CD8-positive, alpha-beta memory T cell (primary cell): Measurements from ENCODE around the gene MIER3. TPM values are rescaled to one million over a fixed set of nuclear protein-coding genes. Genes with fewer than 3 reads are reported as not detected.

ENCODE experiments used
- CTCF ChIA-PET: fragments of 350-600 bp; sonication (Branson Sonifier 250); formaldehyde crosslinking; loops from one replicate; lab custom pipeline; 2021; ENCODE audit warnings: antibody characterized with exemption; lab: Charles Lee
- POLR2A ChIA-PET: fragments of 350-600 bp; sonication (Branson Sonifier 250); formaldehyde crosslinking; loops from one replicate; lab custom pipeline; 2021; ENCODE audit warnings: antibody characterized with exemption; lab: Charles Lee
- DNase-seq, 5 donors: peaks; one replicate each; pipeline versions ENCODE4 v3.0.0 to v3.0.0-alpha.2; 2020 to 2022; ENCODE audit warnings: mixed read lengths in 1 of 5
- H3K27ac ChIP-seq: one replicate; pipeline ENCODE4 v1.7.0; 2013; ENCODE audit warnings: low read depth, mild to moderate bottlenecking, low read length, moderate library complexity
- H3K27me3 ChIP-seq: 2 replicates; pipeline ENCODE4 v1.7.0; 2013; ENCODE audit warnings: low read length, mild to moderate bottlenecking; ENCODE audit not compliant: insufficient read depth, poor library complexity, severe bottlenecking
- H3K36me3 ChIP-seq: 2 replicates; pipeline ENCODE4 v1.7.0; 2013; ENCODE audit warnings: mild to moderate bottlenecking, low read length, moderate library complexity; ENCODE audit not compliant: insufficient read depth
- H3K4me1 ChIP-seq: 2 replicates; pipeline ENCODE4 v1.7.0; 2013; ENCODE audit warnings: mild to moderate bottlenecking, low read length, moderate library complexity; ENCODE audit not compliant: insufficient read depth
- H3K4me3 ChIP-seq: 2 replicates; pipeline ENCODE4 v1.7.0; 2013; ENCODE audit warnings: mild to moderate bottlenecking, low read length
- H3K9me3 ChIP-seq: 2 replicates; pipeline ENCODE4 v1.7.0; 2013; ENCODE audit warnings: mild to moderate bottlenecking, low read length
- H3K27ac Mint-ChIP-seq, 8 donors: one replicate each; pipeline ENCODE4 v1.8.0; 2020 to 2021; ENCODE audit warnings: mixed read lengths in 8 of 8, mild to moderate bottlenecking in 6 of 8, inconsistent platforms in 3 of 8, moderate library complexity in 3 of 8
- H3K27me3 Mint-ChIP-seq, 2 donors: one replicate each; pipeline ENCODE4 v1.8.0; 2020 to 2021; ENCODE audit warnings: mixed read lengths in 2 of 2, mild to moderate bottlenecking in 1 of 2, moderate library complexity in 1 of 2
- H3K36me3 Mint-ChIP-seq, 3 donors: one replicate each; pipeline ENCODE4 v1.8.0; 2020 to 2021; ENCODE audit warnings: mixed read lengths in 3 of 3, inconsistent platforms in 1 of 3, mild to moderate bottlenecking in 1 of 3
- H3K4me1 Mint-ChIP-seq, 3 donors: one replicate each; pipeline ENCODE4 v1.8.0; 2020 to 2021; ENCODE audit warnings: mixed read lengths in 3 of 3, inconsistent platforms in 1 of 3, mild to moderate bottlenecking in 1 of 3
- H3K4me3 Mint-ChIP-seq, 7 donors: one replicate each; pipeline ENCODE4 v1.8.0; 2020 to 2021; ENCODE audit warnings: mixed read lengths in 7 of 7, mild to moderate bottlenecking in 6 of 7, moderate library complexity in 4 of 7, inconsistent platforms in 2 of 7
- H3K9me3 Mint-ChIP-seq, 5 donors: one replicate each; pipeline ENCODE4 v1.8.0; 2020 to 2022; ENCODE audit warnings: mixed read lengths in 5 of 5, mild to moderate bottlenecking in 3 of 5, moderate library complexity in 2 of 5, inconsistent platforms in 1 of 5
- polyA plus RNA-seq: library from polyadenylated mRNA; unstranded; fragments of 300-500 nt; fragmentation: Illumina TruSeq; gene quantifications from one replicate; pipeline ENCODE4 v1.2.3, GENCODE V29; 2021
- total RNA-seq, 2 experiments: library from RNA; stranded (reverse); gene quantifications; one replicate each; pipeline ENCODE4 v1.2.3, GENCODE V29; 2021

The MIER3 gene
- total and polyA plus RNA-seq, 3 experiments from 2014 or later, result 8.2 to 26.0 (median 23.6) TPM

DNA sequence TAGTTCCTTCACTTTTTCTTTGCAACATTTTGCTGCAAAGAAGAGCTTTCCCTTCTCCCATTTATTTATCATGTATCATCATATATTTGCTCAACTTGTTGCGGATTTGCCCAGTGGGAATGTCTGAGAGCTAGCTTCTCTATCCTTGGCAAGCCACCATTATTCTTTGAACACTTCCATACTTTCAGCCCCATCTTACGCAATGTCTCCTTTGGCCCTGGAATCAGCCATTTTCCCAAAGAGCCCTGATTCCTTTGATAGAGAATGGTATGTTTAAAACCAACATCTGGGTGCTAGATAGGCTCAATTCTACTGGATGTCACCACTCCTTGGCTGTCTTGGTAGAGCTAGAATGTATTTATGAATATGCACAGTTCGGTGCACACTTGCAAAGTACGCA is 55.2 kb downstream of the MIER3 start:
- no peaks in the 10 kb centered on the region for H3K9me3 ChIP-seq
- Mint-ChIP-seq H3K4me3 (no peak overlapping the region), H3K36me3 (peaks cover 6 to 37% (median 10%) of the 10 kb centered on the region in 3 donors), H3K27me3 (no peaks in the 10 kb centered on the region), H3K27ac (peak overlapping the region in 3 of 8 donors; percentile 25 to 55 (median 52)), H3K4me1 (peaks cover 7 to 9% (median 8%) of the 10 kb centered on the region in 3 donors), H3K9me3 (no peaks in the 10 kb centered on the region)
- ChIA-PET CTCF (interaction anchor here (0.6 to 1.9 kb wide), 3 partner anchors 241 to 960 kb away, joined by 3 to 5 read pairs (median 5); no protein-coding TSS in a partner anchor), POLR2A (interaction anchor here (0.7 kb wide), 1 partner anchor 10 kb away, joined by 3 read pairs; no protein-coding TSS in a partner anchor)
- H3K27me3 ChIP-seq, result no peaks in the 10 kb centered on the region
- peaks cover 11% of the 10 kb centered on the region for H3K36me3 ChIP-seq
- no peaks in the 10 kb centered on the region for H3K4me1 ChIP-seq
- DNase-seq, result no peak
- H3K4me3 ChIP-seq, result no peak overlapping the region
- no peak overlapping the region for H3K27ac ChIP-seq

DNA sequence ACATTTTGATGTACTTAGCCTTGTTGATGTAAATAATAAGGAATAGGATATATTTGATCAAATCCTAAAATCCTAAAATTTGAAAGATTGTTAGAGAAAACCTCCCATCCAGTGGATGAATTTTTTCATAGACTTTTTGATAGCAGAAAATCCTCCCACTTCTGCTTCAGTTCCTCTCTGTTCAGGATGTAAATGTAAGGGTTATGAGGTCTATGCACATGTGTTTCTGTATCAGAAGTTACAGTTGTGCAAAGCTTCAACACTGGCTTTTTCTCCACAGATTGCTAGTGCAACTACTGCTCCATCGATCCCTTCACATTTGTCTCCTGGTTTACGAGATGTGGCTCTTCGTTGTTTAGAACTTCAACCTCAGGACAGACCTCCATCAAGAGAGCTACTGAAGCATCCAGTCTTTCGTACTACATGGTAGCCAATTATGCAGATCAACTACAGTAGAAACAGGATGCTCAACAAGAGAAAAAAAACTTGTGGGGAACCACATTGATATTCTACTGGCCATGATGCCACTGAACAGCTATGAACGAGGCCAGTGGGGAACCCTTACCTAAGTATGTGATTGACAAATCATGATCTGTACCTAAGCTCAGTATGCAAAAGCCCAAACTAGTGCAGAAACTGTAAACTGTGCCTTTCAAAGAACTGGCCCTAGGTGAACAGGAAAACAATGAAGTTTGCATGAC is 58.5 kb downstream of the MIER3 start:
- no peak overlapping the region for H3K4me3 Mint-ChIP-seq
- no peaks in the 10 kb centered on the region for H3K27me3 ChIP-seq
- peaks cover 32% of the 10 kb centered on the region for H3K36me3 ChIP-seq
- H3K27ac Mint-ChIP-seq, result peak overlapping the region in 4 of 8 donors; percentile 1 to 56 (median 24)
- H3K36me3 Mint-ChIP-seq, result peaks cover 12 to 67% (median 18%) of the 10 kb centered on the region in 3 donors
- no peaks in the 10 kb centered on the region for H3K4me1 ChIP-seq
- H3K27ac ChIP-seq, result no peak overlapping the region
- H3K4me3 ChIP-seq, result no peak overlapping the region
- POLR2A ChIA-PET, result interaction anchor here (1.4 kb wide), 1 partner anchor 16 kb away, joined by 4 read pairs; the partner anchor contains the start of gene SETD9
- no peak for DNase-seq
- CTCF ChIA-PET, result interaction anchor here (1.1 kb wide), 1 partner anchor 12 kb away, joined by 3 read pairs; no protein-coding TSS in a partner anchor
- no peaks in the 10 kb centered on the region for H3K9me3 ChIP-seq
- no peaks in the 10 kb centered on the region for H3K27me3 Mint-ChIP-seq
- no peaks in the 10 kb centered on the region for H3K9me3 Mint-ChIP-seq
- peaks cover 8 to 12% (median 9%) of the 10 kb centered on the region in 3 donors for H3K4me1 Mint-ChIP-seq

DNA sequence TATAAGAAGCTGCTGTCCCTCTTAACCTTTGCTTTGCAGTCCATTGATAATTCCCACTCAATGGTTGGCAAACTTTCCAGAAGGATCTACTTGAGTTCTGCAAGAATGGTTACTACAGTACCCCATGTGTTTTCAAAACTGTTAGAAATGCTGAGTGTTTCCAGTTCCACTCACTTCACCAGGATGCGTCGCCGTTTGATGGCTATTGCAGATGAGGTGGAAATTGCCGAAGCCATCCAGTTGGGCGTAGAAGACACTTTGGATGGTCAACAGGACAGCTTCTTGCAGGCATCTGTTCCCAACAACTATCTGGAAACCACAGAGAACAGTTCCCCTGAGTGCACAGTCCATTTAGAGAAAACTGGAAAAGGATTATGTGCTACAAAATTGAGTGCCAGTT is 70.4 kb downstream of the MIER3 start:
- H3K36me3 ChIP-seq, result peaks cover 56% of the 10 kb centered on the region

DNA sequence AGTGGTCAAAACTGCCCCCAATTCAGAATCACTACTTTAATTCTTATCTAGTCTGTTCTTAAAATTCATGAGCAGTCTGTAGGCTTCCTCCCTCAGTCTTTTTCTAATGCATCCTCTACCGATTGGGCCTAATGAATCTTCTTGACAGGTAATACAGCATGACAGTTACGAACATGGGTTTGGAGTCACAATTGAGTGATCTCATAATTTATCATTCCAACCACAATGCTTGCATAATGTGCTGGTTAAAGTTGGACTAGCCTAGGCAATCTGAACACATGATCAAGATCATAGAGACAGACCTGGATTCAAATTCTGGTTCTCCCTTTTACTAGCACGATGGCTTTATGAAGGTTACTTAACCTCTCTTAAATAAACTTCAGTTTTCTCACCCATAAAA is 75.6 kb downstream of the MIER3 start:
- ChIA-PET CTCF (no interaction called here), POLR2A (no interaction called here)
- Mint-ChIP-seq H3K4me1 (peaks cover 0 to 24% (median 13%) of the 10 kb centered on the region in 3 donors), H3K9me3 (no peaks in the 10 kb centered on the region), H3K4me3 (no peak overlapping the region), H3K27me3 (no peaks in the 10 kb centered on the region), H3K27ac (peak overlapping the region in 4 of 8 donors; percentile 13 to 91 (median 77)), H3K36me3 (peaks cover 6 to 87% (median 33%) of the 10 kb centered on the region in 3 donors)
- H3K9me3 ChIP-seq, result no peaks in the 10 kb centered on the region
- H3K36me3 ChIP-seq, result peaks cover 61% of the 10 kb centered on the region
- DNase-seq, result no peak
- H3K4me3 ChIP-seq, result no peak overlapping the region
- no peaks in the 10 kb centered on the region for H3K4me1 ChIP-seq
- H3K27me3 ChIP-seq, result no peaks in the 10 kb centered on the region
- no peak overlapping the region for H3K27ac ChIP-seq

More for the DNA sequence above, 70.4 kb downstream of the MIER3 start:
- Histone ChIP-seq H3K9me3 (no peaks in the 10 kb centered on the region), H3K27ac (no peak overlapping the region), H3K4me1 (no peaks in the 10 kb centered on the region), H3K4me3 (no peak overlapping the region), H3K27me3 (no peaks in the 10 kb centered on the region)
- H3K4me1 Mint-ChIP-seq, result peaks cover 3 to 23% (median 18%) of the 10 kb centered on the region in 3 donors
- no peaks in the 10 kb centered on the region for H3K9me3 Mint-ChIP-seq
- no peak for DNase-seq
- no peak overlapping the region for H3K4me3 Mint-ChIP-seq
- ChIA-PET CTCF (no interaction called here), POLR2A (no interaction called here)
- H3K36me3 Mint-ChIP-seq, result peaks cover 26 to 87% (median 38%) of the 10 kb centered on the region in 3 donors
- H3K27ac Mint-ChIP-seq, result peak overlapping the region in 5 of 8 donors; percentile 1 to 32 (median 16)
- H3K27me3 Mint-ChIP-seq, result no peaks in the 10 kb centered on the region

DNA sequence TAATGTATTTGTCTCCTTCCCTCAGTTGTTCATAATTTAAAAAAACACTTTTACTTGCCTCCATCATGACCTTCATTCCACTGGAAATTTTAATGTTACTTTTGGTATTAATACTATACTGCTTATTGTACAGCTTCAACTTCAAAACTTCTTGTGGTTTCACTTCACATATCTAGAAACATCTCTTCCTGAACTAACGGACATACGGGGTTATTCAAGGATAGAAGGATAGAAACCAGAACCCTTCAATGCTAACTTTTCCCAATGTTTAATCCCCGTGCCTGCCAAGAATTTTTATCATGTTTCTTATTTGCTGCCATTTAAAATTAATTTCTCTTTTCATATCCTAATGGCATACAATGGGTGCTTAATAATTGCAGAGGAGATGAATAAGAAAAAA is 78.9 kb downstream of the MIER3 start:
- Mint-ChIP-seq H3K27me3 (no peaks in the 10 kb centered on the region), H3K4me1 (peaks cover 0 to 27% (median 14%) of the 10 kb centered on the region in 3 donors), H3K4me3 (no peak overlapping the region), H3K9me3 (no peaks in the 10 kb centered on the region), H3K27ac (peak overlapping the region in 2 of 8 donors; percentile 4 to 52), H3K36me3 (peaks cover 5 to 87% (median 32%) of the 10 kb centered on the region in 3 donors)
- ChIA-PET POLR2A (no interaction called here), CTCF (no interaction called here)
- no peaks in the 10 kb centered on the region for H3K9me3 ChIP-seq
- H3K27ac ChIP-seq, result no peak overlapping the region
- no peaks in the 10 kb centered on the region for H3K4me1 ChIP-seq
- DNase-seq, result no peak
- H3K4me3 ChIP-seq, result no peak overlapping the region
- no peaks in the 10 kb centered on the region for H3K27me3 ChIP-seq
- H3K36me3 ChIP-seq, result peaks cover 45% of the 10 kb centered on the region

DNA sequence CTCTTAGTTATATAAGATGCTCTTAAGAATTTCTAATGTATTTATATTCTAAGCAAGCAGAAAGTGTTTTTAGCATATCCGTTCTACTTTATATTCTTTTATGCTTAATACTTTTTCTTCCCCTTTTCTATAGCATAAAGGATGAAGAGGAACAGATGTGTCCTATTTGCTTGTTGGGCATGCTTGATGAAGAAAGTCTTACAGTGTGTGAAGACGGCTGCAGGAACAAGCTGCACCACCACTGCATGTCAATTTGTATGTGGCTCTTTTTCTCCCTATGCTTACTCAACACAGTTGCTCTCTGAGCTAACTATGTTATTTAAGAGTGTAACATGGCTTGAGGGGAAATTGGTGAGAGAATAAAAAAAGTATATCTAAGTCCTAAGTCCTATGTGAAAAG is 80.1 kb downstream of the MIER3 start:
- CTCF ChIA-PET, result no interaction called here
- H3K4me3 ChIP-seq, result no peak overlapping the region
- POLR2A ChIA-PET, result no interaction called here
- H3K4me3 Mint-ChIP-seq, result no peak overlapping the region
- no peaks in the 10 kb centered on the region for H3K27me3 Mint-ChIP-seq
- H3K36me3 ChIP-seq, result peaks cover 49% of the 10 kb centered on the region
- peaks cover 0 to 21% (median 14%) of the 10 kb centered on the region in 3 donors for H3K4me1 Mint-ChIP-seq
- H3K27ac Mint-ChIP-seq, result peak overlapping the region in 4 of 8 donors; percentile 0 to 62 (median 2)
- H3K4me1 ChIP-seq, result no peaks in the 10 kb centered on the region
- H3K9me3 Mint-ChIP-seq, result no peaks in the 10 kb centered on the region
- no peak overlapping the region for H3K27ac ChIP-seq
- no peaks in the 10 kb centered on the region for H3K9me3 ChIP-seq
- no peak for DNase-seq
- H3K27me3 ChIP-seq, result no peaks in the 10 kb centered on the region
- peaks cover 3 to 86% (median 31%) of the 10 kb centered on the region in 3 donors for H3K36me3 Mint-ChIP-seq

Other genes starting within 250 kb of the MIER3 start
- 10 to 100 TPM; 18.1 to 18.7 TPM for gene MAP3K1, start 136.6 kb downstream of the MIER3 start, total RNA-seq
- gene MAP3K1, start 136.6 kb downstream of the MIER3 start, polyA plus RNA-seq, result 34.6 TPM
- gene SETD9, start 42.5 kb downstream of the MIER3 start, total RNA-seq, result 10 to 100 TPM; 13.9 to 15.0 TPM
- gene SETD9, start 42.5 kb downstream of the MIER3 start, polyA plus RNA-seq, result 8.8 TPM
- 10 to 100 TPM; 77.7 to 81.9 TPM for gene GPBP1, start 221.9 kb upstream of the MIER3 start, total RNA-seq
- gene GPBP1, start 221.9 kb upstream of the MIER3 start, polyA plus RNA-seq, result 101 TPM